D341Med (cell line): ENCODE results near the gene PCDHGA10.
"Not testable (repeated sequence)": the region's sequence is repeated elsewhere in the genome, so short reads cannot be mapped to it uniquely, and the experiment has no call there.

Source experiments
- DNase-seq: peaks from one replicate; pipeline ENCODE4 v3.0.0; 2012; ENCODE audit warnings: low spot score

PCDHGA10 gene

GRCh38 chr5:141412854-141413539 lies at the start of gene PCDHGA10:
Gene PCDHGA10 (plus strand): TSS chr5:141412987. CDS start chr5:141413176, 189 bp downstream.
- no peak for DNase-seq

DNA sequence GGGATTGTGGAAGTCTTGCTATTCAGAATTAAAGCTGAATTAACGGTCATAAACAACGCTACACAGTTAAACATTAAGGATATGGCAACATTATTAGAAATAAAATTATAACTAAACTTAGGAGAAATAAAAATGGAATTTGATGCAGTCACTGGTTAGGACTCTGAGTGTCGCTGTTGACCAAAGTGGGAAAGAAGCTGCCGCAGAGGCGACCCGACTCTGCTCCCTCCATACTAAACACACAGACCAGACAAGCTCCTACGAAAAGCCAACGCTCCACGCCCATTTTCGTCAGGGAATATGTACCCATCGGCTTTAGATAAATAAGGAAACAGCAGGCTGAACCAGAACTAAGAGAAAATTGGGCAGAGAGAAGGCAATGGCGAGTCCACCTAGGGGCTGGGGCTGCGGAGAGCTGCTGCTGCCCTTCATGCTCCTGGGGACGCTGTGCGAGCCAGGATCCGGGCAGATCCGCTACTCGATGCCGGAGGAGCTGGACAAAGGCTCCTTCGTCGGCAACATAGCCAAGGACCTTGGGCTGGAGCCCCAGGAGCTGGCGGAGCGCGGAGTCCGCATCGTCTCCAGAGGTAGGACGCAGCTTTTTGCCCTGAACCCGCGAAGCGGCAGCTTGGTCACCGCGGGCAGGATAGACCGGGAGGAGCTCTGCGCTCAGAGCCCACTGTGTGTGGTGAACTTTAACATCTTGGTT lies 48.7 kb upstream of the PCDHGA10 start, which contains the start of gene PCDHGA5:
PCDHGA5 (plus strand) TSS at position 211 of the 709 bp plus-strand sequence; CDS start at position 380, 169 bp downstream.
- DNase-seq = no peak

DNA sequence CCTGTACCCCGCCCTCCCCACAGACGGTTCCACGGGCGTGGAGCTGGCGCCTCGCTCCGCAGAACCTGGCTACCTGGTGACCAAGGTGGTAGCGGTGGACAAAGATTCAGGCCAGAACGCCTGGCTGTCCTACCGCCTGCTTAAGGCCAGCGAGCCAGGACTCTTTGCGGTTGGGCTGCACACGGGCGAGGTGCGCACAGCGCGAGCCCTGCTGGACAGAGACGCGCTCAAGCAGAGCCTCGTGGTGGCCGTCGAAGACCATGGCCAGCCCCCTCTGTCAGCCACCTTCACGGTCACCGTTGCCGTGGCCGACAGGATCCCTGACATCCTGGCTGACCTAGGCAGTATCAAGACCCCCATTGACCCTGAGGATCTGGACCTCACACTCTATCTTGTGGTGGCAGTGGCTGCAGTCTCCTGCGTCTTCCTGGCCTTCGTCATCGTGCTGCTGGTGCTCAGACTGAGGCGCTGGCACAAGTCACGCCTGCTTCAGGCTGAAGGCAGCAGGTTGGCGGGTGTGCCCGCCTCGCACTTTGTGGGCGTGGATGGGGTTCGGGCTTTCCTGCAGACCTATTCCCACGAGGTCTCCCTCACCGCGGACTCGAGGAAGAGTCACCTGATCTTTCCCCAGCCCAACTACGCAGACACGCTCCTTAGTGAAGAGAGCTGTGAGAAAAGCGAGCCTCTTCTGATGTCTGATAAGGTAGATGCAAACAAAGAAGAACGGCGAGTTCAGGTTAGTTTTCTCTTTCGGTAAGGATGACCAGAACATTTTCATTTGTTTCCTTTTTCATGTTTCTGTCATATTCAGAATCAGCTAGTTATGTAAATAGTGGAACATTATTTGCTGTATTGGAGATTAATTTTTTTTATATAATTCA lies 46.5 kb upstream of the PCDHGA10 start:
- DNase-seq = no peak

GRCh38 chr5:141369994-141370848 lies 42.6 kb upstream of the PCDHGA10 start, which contains the start of gene PCDHGB3:
Gene PCDHGB3 (plus strand): TSS chr5:141370242. CDS start chr5:141370395, 153 bp downstream.
- no peak for DNase-seq

DNA sequence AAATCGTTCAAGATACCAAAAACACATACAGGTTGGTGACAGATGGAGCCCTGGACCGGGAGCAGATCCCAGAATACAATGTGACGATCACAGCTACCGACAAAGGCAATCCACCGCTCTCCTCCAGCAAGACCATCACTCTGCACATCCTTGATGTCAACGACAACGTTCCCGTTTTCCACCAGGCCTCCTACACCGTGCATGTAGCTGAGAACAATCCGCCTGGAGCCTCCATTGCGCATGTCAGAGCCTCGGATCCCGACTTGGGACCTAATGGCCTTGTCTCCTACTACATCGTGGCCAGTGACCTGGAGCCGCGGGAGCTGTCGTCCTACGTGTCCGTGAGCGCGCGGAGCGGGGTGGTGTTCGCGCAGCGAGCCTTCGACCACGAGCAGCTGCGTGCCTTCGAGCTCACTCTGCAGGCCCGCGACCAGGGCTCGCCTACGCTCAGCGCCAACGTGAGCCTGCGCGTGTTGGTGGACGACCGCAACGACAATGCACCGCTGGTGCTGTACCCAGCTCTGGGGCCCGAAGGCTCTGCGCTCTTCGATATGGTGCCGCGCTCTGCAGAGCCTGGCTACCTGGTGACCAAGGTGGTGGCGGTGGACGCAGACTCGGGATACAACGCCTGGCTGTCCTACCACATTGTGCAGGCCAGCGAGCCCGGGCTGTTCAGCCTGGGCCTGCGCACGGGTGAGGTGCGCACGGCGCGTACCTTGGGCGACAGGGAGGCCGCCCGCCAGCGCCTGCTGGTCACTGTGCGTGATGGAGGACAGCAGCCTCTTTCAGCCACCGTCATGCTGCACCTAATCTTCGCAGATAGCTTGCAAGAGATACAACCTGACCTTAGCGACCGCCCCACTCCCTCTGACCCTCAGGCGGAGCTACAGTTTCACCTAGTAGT lies 41.0 kb upstream of the PCDHGA10 start:
- DNase-seq = no peak

DNA sequence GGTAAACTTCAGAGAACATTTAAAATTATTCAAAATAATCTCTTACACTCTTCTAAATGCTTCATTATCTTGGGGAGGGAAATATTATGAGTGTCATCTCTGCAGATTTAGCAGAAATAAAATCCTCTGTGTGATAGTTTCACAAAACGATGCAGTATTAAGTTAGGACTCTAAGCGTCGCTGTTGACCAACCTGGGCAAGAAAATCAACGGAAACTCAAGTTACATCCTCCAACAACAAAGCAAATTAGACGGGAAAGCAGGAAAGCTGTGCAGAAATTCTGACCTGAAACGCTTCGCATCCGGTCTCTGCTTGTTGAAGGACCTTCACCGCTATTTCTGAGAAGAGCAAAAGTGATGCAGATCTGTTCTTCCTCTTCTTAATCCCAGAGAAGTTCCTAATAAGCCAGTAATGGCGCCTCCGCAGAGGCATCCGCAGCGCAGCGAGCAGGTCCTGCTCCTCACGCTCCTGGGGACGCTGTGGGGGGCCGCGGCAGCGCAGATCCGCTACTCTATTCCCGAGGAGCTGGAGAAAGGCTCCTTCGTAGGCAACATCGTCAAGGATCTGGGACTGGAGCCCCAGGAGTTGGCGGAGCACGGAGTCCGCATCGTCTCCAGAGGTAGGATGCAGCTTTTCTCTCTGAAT lies 39.0 kb upstream of the PCDHGA10 start, which contains the start of gene PCDHGA6:
PCDHGA6 (plus strand) TSS at position 219 of the 645 bp plus-strand sequence; CDS start at position 412, 193 bp downstream.
- no peak for DNase-seq

DNA sequence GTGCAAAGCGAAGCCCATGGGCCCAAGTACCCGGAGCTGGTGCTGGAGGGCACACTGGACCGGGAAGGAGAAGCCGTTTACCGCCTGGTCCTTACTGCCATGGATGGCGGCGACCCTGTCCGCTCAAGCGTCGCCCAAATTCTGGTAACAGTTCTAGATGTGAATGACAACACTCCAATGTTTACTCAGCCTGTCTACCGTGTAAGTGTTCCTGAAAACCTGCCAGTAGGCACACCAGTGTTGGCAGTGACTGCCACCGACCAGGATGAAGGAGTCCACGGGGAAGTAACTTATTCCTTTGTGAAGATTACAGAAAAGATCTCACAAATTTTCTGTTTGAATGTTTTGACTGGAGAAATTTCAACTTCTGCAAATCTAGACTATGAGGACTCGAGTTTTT lies 38.2 kb upstream of the PCDHGA10 start:
- DNase-seq = no peak

DNA sequence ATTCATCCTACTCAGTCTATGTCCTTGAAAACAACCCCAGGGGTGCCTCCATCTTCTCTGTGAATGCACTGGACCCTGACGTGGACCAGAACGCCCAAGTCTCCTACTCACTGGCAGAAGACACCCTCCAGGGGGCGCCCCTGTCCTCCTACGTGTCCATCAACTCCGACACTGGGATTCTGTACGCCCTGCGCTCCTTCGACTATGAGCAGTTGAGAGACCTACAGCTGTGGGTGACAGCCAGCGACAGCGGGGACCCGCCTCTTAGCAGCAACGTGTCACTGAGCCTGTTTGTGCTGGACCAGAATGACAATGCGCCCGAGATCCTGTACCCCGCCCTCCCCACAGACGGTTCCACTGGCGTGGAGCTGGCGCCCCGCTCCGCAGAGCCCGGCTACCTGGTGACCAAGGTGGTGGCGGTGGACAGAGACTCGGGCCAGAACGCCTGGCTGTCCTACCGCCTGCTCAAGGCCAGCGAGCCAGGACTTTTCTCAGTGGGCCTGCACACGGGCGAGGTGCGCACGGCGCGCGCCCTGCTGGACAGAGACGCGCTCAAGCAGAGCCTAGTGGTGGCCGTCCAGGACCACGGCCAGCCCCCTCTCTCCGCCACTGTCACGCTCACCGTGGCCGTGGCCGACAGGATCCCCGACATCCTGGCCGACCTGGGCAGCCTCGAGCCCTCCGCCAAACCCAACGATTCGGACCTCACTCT lies 37.2 kb upstream of the PCDHGA10 start:
- not testable (repeated sequence) for DNase-seq

DNA sequence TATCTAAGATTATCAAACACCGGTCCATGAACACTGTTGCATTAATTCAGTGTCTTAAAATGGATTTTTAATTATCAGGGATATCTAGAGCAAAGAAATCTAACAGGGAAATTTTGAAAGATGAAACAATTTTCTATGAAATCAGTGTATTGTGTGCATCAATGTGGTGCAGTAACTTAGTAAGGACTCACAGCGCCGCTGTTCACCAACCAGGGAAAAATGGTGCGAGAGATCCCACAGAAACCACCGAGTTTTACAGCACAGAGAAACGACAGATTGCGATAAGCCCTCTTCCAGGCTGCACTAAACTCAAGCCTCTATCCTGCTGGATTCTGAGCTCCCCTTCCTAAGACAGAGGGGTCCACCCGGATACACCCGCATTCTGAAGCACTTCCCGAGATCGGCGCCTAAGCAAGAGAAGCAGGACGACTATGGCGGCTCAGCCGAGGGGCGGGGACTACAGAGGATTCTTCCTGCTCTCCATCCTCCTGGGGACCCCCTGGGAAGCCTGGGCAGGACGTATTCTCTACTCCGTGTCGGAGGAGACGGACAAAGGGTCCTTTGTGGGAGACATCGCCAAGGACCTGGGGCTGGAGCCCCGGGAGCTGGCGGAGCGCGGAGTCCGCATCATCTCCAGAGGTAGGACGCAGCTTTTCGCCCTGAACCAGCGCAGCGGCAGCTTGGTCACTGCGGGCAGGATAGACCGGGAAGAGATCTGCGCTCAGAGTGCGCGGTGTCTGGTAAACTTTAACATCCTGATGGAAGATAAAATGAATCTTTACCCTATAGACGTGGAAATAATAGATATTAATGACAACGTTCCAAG lies 30.1 kb upstream of the PCDHGA10 start, which contains the start of gene PCDHGA7:
PCDHGA7 (plus strand) TSS at position 274 of the 826 bp plus-strand sequence; CDS start at position 432, 158 bp downstream.
- DNase-seq = no peak

- no peak for DNase-seq
Measured at GRCh38 chr5:141383345-141383744, 29.4 kb upstream of the PCDHGA10 start.

GRCh38 chr5:141384471-141385267 lies 28.1 kb upstream of the PCDHGA10 start:
- no peak for DNase-seq

DNA sequence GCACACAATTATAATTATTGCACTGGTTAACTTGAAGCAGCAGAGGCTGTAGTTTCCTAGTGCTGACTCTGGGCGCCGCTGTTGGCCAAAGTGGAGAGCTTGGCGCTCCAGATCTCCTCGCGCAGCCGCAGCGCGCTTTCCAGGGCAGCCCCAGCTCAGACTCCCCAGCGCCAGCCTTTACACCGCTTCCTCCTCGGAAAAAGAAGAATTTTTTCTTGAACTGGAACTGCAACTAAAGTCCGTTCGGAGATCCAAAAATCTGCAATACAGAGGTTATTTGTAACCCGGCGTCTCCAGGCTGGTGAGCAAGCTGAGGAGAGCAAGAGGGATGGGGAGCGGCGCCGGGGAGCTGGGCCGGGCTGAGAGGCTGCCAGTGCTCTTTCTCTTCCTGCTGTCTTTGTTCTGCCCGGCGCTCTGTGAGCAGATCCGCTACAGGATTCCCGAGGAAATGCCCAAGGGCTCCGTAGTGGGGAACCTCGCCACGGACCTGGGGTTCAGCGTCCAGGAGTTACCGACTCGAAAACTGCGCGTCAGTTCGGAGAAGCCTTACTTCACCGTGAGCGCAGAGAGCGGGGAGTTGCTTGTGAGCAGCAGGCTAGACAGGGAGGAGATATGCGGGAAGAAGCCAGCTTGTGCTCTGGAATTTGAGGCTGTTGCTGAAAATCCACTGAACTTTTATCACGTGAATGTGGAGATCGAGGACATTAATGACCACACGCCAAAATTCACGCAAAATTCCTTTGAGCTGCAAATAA lies 25.1 kb upstream of the PCDHGA10 start, which contains the start of gene PCDHGB4:
PCDHGB4 (plus strand) TSS at position 142 of the 755 bp plus-strand sequence; CDS start at position 329, 187 bp downstream.
- not testable (repeated sequence) for DNase-seq

GRCh38 chr5:141388661-141389060 lies 24.1 kb upstream of the PCDHGA10 start:
- no peak for DNase-seq

DNA sequence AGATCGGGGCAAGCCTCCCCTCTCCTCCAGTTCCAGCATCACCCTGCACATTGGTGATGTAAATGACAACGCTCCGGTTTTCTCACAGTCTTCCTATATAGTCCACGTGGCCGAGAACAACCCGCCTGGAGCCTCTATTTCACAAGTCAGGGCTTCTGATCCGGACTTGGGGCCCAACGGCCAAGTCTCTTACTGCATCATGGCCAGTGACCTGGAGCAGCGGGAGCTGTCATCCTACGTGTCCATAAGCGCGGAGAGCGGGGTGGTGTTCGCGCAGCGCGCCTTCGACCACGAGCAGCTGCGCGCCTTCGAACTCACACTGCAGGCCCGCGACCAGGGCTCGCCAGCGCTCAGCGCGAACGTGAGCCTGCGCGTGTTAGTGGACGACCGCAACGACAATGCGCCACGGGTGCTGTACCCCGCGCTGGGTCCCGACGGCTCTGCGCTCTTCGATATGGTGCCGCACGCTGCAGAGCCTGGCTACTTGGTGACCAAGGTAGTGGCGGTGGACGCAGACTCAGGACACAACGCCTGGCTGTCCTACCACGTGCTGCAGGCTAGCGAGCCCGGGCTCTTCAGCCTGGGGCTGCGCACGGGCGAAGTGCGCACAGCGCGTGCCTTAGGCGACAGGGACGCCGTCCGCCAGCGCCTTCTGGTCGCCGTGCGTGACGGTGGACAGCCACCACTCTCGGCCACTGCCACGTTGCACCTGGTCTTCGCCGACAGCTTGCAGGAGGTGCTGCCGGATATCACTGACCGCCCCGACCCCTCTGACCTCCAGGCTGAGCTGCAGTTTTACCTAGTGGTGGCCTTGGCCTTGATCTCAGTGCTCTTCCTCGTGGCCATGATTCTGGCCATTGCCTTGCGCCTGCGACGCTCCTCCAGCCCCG lies 23.4 kb upstream of the PCDHGA10 start:
- DNase-seq = no peak
